A549 (cell line): ENCODE results near the gene DCP1A. TPM values are rescaled to one million over a fixed set of nuclear protein-coding genes. Genes with fewer than 3 reads are reported as not detected.
A peak's percentile ranks its signal among the peaks of the same experiment; 100 is the strongest.

Experiments used
- ATAC-seq, 2 experiments: fragments of 200-7000 bp in 1 of 2; fragments of >200 bp in 1 of 2; cut with Nextera tagmentation in 1 of 2; cut with Tn5 transposase in 1 of 2; 3 replicates each; pipeline versions ENCODE4 v1.8.0 to v1.9.1; 2018 to 2020; ENCODE audit warnings: mild to moderate bottlenecking in 1 of 2, moderate library complexity in 1 of 2
- CTCF ChIA-PET: fragments of 300-600 bp; sonication (Branson Sonifier 250); formaldehyde crosslinking; extraction: SDS; loops from one replicate; lab custom pipeline; 2021; ENCODE audit warnings: antibody characterized with exemption, inconsistent platforms; lab: Yijun Ruan, JAX
- POLR2A ChIA-PET: fragments of 350-600 bp; formaldehyde crosslinking; extraction: SDS; loops from one replicate; lab custom pipeline; 2021; ENCODE audit warnings: antibody characterized with exemption, inconsistent platforms; lab: Yijun Ruan, JAX
- DNase-seq, 2 experiments: peaks; one replicate each; pipeline versions ENCODE4 v3.0.0 to v3.0.0-alpha.2; 2011 to 2016; ENCODE audit warnings: low read depth in 1 of 2, low spot score in 1 of 2
- FAIRE-seq: peaks from 2 replicates; lab custom pipeline; 2011; peaks lifted over from hg19 to GRCh38; lab: Jason Lieb, UNC
- H3K27ac ChIP-seq, 2 experiments: fragments of >200 bp; sonication (Bioruptor Twin); formaldehyde crosslinking; 3 replicates each; pipeline ENCODE4 v1.5.1; 2016 to 2017
- H3K4me1 ChIP-seq: fragments of >200 bp; sonication (Bioruptor Twin); formaldehyde crosslinking; 3 replicates; pipeline ENCODE4 v1.6.1; 2016
- H3K4me2 ChIP-seq: fragments of >200 bp; sonication (Bioruptor Twin); formaldehyde crosslinking; 3 replicates; pipeline ENCODE4 v1.6.1; 2016
- H3K4me3 ChIP-seq: fragments of >200 bp; sonication (Bioruptor Twin); formaldehyde crosslinking; 3 replicates; pipeline ENCODE4 v1.5.1; 2016
- H3K9me3 ChIP-seq: fragments of >200 bp; sonication (Bioruptor Twin); formaldehyde crosslinking; 3 replicates; pipeline ENCODE4 v1.6.1; 2016
- CBX2 ChIP-seq: fragments of 200-600 bp; sonication (generic); IDR thresholded peaks from 2 replicates; pipeline ENCODE4 v1.6.1; 2016; ENCODE audit warnings: low read depth, mild to moderate bottlenecking, borderline replicate concordance
- CHD4 ChIP-seq: fragments of 200-600 bp; sonication (generic); IDR thresholded peaks from 2 replicates; pipeline ENCODE4 v1.6.1; 2016; ENCODE audit warnings: antibody characterized with exemption, mild to moderate bottlenecking, borderline replicate concordance
- FOSL2 ChIP-seq, 2 experiments: fragments of 450-650 bp in 1 of 2; fragments of >200 bp in 1 of 2; sonication (Bioruptor Twin) in 1 of 2; formaldehyde crosslinking; IDR thresholded peaks; 2 replicates each; pipeline versions ENCODE4 v1.5.0 to v1.6.1; 2016 to 2020; ENCODE audit warnings: mild to moderate bottlenecking in 1 of 2, moderate library complexity in 1 of 2
- FOXS1 ChIP-seq: fragments of 250-450 bp; sonication (Bioruptor Pico); IDR thresholded peaks from 2 replicates; pipeline ENCODE4 v1.5.0; 2020; ENCODE audit warnings: mild to moderate bottlenecking, moderate library complexity
- HDAC2 ChIP-seq: fragments of 200-600 bp; sonication (generic); IDR thresholded peaks from 2 replicates; pipeline ENCODE4 v1.6.1; 2016
- HEYL ChIP-seq: fragments of 250-450 bp; sonication (Bioruptor Pico); IDR thresholded peaks from 2 replicates; pipeline ENCODE4 v1.8.0; 2021; ENCODE audit warnings: mild to moderate bottlenecking, moderate library complexity
- JUNB ChIP-seq: fragments of >200 bp; sonication (Bioruptor Twin); formaldehyde crosslinking; IDR thresholded peaks from 2 replicates; pipeline ENCODE4 v1.6.1; 2016
- KDM1A ChIP-seq: fragments of 200-600 bp; sonication (generic); IDR thresholded peaks from 2 replicates; pipeline ENCODE4 v1.6.1; 2016; ENCODE audit warnings: low read depth, mild to moderate bottlenecking
- MAFK ChIP-seq: fragments of 450-650 bp; IDR thresholded peaks from 2 replicates; pipeline ENCODE4 v1.6.1; 2014; ENCODE audit not compliant: partially characterized antibody
- MAZ ChIP-seq: fragments of 150-350 bp; IDR thresholded peaks from 2 replicates; pipeline ENCODE4 v1.6.1; 2014; ENCODE audit warnings: antibody characterized with exemption, low read depth, low read length, borderline replicate concordance
- NFE2L2 ChIP-seq: fragments of 150-350 bp; conservative IDR thresholded peaks from 2 replicates; pipeline ENCODE4 v1.6.1; 2014; ENCODE audit warnings: low read length
- NPAS2 ChIP-seq: fragments of 250-450 bp; sonication (Bioruptor Pico); IDR thresholded peaks from 2 replicates; pipeline ENCODE4 v1.8.0; 2022; ENCODE audit warnings: mild to moderate bottlenecking, moderate library complexity, borderline replicate concordance
- NR3C1 ChIP-seq: fragments of >200 bp; sonication (Bioruptor Twin); formaldehyde crosslinking; IDR thresholded peaks from 3 replicates; pipeline ENCODE4 v1.6.1; 2017
- PHF8 ChIP-seq: fragments of 200-600 bp; sonication (generic); IDR thresholded peaks from 2 replicates; pipeline ENCODE4 v1.6.1; 2016; ENCODE audit warnings: low read depth, mild to moderate bottlenecking, antibody characterized with exemption, moderate library complexity, borderline replicate concordance
- RFX5 ChIP-seq: fragments of 450-650 bp; IDR thresholded peaks from 2 replicates; pipeline ENCODE4 v1.7.1; 2014; ENCODE audit warnings: antibody characterized with exemption, mild to moderate bottlenecking, moderate library complexity
- RNF2 ChIP-seq: fragments of 200-600 bp; sonication (generic); IDR thresholded peaks from 2 replicates; pipeline ENCODE4 v1.6.1; 2016; ENCODE audit warnings: low read depth, mild to moderate bottlenecking, antibody characterized with exemption, moderate library complexity, borderline replicate concordance
- ZC3H11A ChIP-seq: fragments of 450-650 bp; IDR thresholded peaks from 2 replicates; pipeline ENCODE4 v1.6.1; 2014; ENCODE audit warnings: antibody characterized with exemption, mild to moderate bottlenecking
- ZFP36 ChIP-seq: fragments of 450-650 bp; IDR thresholded peaks from 2 replicates; pipeline ENCODE4 v1.6.1; 2014; ENCODE audit warnings: borderline replicate concordance; ENCODE audit not compliant: partially characterized antibody
- ZSCAN20 ChIP-seq: fragments of 250-450 bp; sonication (Bioruptor Pico); IDR thresholded peaks from 2 replicates; pipeline ENCODE4 v1.8.0; 2022; ENCODE audit warnings: mild to moderate bottlenecking, moderate library complexity
- WGBS: methylation state at CpG from one replicate; pipeline ENCODE4 v1.1.6; 2017; ENCODE audit errors: missing lambda C conversion rate; 5-methylcytosine and 5-hydroxymethylcytosine counted together
- polyA plus RNA-seq, 4 experiments: library from polyadenylated mRNA; depleted of rRNA in 3 of 4; stranded (reverse); fragments of >200 nt; fragmentation: RNase III in 1 of 4; extraction: RNeasy Plus Mini Kit Qiagen cat#74134 plus additional on column Dnase treatment in 1 of 4; gene quantifications; 2 replicates in 3 of 4; 3 replicates in 1 of 4; pipeline ENCODE4 v1.2.3, GENCODE V29; 2011 to 2017
- TF ChIP-seq, protein P1 (sequence below): fragments of 450-650 bp; IDR thresholded peaks from 2 replicates; pipeline ENCODE4 v1.6.1; 2014; ENCODE audit warnings: antibody characterized with exemption
- TF ChIP-seq, protein P2 (sequence below): fragments of >200 bp; sonication (Bioruptor Twin); formaldehyde crosslinking; IDR thresholded peaks from 2 replicates; pipeline ENCODE4 v1.6.1; 2016
- TF ChIP-seq, protein P3 (sequence below): IDR thresholded peaks from 2 replicates; pipeline ENCODE4 v1.6.1; 2012
- TF ChIP-seq, protein P4 (sequence below): fragments of 250-450 bp; sonication (Bioruptor Pico); IDR thresholded peaks from 2 replicates; pipeline ENCODE4 v1.5.0; 2021; ENCODE audit warnings: mild to moderate bottlenecking, moderate library complexity, borderline replicate concordance

DCP1A gene
- polyA plus RNA-seq, 2 of the 4 experiments (the other 2 are of a cell fraction) = 7.3 to 27.4 TPM

DNA sequence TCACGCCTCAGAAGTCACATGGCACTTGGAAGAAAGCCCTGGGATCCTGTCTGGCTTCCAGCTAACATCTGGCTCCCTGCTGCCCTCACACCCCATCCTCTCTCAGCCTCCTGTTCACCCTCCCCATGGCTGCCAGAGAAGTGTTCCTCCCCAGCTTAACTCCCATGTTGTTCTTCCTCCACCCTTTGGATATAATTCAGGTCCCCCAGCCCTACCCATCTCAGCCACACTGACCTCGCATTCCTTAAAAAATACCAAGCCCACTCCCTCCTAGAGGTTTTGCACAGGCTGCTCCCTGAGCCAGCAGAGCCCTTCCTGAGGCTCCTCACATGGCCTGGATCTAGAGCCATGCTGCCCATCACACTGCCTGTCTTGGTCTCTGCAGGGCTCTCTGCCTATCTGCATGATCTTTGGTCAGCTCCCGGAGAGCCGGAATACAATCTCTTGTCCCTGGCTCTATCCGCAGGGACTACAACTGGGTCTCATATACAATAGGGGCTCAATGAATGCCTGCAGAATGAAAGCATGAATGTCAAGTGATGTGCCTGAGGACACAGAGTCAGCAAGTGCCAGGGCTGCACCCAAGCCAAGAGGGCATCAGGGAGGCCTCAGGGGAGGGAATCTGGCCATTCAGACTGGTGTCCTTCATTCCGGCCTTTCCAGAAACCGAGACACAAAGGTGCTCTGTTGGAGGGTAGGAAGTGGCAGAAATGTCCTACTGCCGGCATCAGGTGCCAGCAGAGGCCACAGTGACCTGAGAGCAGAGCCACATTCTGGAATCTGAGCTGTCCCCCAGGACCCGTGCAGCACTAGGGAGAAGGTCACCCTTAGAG is 87.7 kb downstream of the DCP1A start:
- no peaks in the 10 kb centered on the region for H3K9me3 ChIP-seq
- H3K4me1 ChIP-seq = peaks cover 39% of the 10 kb centered on the region
- ChIA-PET CTCF (interaction anchor here (0.9 to 1.4 kb wide), 2 partner anchors 11 to 40 kb away, joined by 4 to 5 read pairs; no protein-coding TSS in a partner anchor), POLR2A (no interaction called here)
- H3K4me2 ChIP-seq = no peak overlapping the region
- no peak for DNase-seq
- TF ChIP-seq CHD4 (no peak), NPAS2 (no peak), NFE2L2 (no peak), NR3C1 (no peak), ZSCAN20 (CRISPR knock-in tag) (no peak), FOXS1 (CRISPR knock-in tag) (no peak), MAFK (no peak), MAZ (no peak), FOSL2 (IDR thresholded peaks at IDR 0.05) (no peak), FOSL2 (CRISPR knock-in tag; IDR thresholded peaks at IDR 0.05) (no peak), ZC3H11A (no peak), ZFP36 (no peak)
- TF ChIP-seq, protein P1, sequence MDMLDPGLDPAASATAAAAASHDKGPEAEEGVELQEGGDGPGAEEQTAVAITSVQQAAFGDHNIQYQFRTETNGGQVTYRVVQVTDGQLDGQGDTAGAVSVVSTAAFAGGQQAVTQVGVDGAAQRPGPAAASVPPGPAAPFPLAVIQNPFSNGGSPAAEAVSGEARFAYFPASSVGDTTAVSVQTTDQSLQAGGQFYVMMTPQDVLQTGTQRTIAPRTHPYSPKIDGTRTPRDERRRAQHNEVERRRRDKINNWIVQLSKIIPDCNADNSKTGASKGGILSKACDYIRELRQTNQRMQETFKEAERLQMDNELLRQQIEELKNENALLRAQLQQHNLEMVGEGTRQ = no peak
- TF ChIP-seq, protein P2, sequence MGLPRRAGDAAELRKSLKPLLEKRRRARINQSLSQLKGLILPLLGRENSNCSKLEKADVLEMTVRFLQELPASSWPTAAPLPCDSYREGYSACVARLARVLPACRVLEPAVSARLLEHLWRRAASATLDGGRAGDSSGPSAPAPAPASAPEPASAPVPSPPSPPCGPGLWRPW = no peak
- TF ChIP-seq, protein P3, sequence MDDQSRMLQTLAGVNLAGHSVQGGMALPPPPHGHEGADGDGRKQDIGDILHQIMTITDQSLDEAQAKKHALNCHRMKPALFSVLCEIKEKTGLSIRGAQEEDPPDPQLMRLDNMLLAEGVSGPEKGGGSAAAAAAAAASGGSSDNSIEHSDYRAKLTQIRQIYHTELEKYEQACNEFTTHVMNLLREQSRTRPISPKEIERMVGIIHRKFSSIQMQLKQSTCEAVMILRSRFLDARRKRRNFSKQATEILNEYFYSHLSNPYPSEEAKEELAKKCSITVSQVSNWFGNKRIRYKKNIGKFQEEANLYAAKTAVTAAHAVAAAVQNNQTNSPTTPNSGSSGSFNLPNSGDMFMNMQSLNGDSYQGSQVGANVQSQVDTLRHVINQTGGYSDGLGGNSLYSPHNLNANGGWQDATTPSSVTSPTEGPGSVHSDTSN = no peak
- TF ChIP-seq, protein P4, sequence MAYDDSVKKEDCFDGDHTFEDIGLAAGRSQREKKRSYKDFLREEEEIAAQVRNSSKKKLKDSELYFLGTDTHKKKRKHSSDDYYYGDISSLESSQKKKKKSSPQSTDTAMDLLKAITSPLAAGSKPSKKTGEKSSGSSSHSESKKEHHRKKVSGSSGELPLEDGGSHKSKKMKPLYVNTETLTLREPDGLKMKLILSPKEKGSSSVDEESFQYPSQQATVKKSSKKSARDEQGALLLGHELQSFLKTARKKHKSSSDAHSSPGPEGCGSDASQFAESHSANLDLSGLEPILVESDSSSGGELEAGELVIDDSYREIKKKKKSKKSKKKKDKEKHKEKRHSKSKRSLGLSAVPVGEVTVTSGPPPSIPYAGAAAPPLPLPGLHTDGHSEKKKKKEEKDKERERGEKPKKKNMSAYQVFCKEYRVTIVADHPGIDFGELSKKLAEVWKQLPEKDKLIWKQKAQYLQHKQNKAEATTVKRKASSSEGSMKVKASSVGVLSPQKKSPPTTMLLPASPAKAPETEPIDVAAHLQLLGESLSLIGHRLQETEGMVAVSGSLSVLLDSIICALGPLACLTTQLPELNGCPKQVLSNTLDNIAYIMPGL = no peak
- TF ChIP-seq, all 56 proteins: peak for 0
- ATAC-seq = 0 out of 6 replicates have a peak, but pooled peaks of 1 of the 2 experiments have one; percentile 4
- 86% methylated on average over 7 of the region's 9 CpGs for WGBS
- peak overlapping the region; percentile 99 to 100; a peak in 5 of 6 replicates for H3K27ac ChIP-seq
- FAIRE-seq = no peak
- no peak overlapping the region for H3K4me3 ChIP-seq

DNA sequence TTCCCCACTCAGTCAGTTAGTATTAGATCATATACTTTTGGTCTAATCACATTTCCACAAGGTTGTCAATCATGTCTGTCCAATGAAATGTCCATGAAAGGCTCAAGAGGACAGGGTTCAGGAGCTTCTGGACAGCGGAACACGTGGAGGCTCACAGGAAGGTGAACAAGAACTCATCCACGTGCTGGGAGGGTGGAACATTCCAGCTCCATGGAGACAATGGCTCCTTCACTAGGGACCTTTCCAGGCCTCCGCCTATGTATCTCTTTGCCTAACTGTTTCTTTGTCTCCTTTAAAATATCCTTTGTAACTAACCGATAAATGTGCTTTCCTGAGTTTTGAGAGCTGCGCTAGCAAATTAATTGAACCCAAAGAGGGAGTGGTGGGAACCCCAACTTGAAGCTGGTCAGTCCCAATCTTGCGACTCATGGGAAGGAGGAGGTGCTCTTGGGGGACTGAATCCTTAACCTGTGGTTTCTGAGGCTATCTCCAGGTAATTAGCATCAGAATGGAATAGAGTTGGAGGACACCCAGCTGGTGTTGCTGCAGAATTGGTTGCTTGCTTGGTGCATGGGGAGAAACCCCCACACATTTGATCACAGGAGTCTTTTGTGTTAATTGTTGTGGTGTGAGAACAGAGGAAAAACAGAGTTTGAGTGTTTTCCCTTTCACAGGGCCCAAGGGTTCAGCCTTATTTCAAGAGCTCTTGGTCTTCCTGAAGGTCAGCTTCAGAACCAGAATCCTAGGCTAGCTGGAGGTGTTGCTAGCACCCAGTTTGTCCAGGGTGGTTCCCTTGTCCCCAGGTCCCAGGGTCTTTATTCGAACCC is 88.5 kb downstream of the DCP1A start:
- H3K27ac ChIP-seq = peak overlapping the region; percentile 99 to 100
- no peaks in the 10 kb centered on the region for H3K9me3 ChIP-seq
- no peak for DNase-seq
- H3K4me3 ChIP-seq = no peak overlapping the region
- peaks cover 38% of the 10 kb centered on the region for H3K4me1 ChIP-seq
- CTCF ChIA-PET = interaction anchor here (0.8 to 1.4 kb wide), 3 partner anchors 12 to 39 kb away, joined by 3 to 5 read pairs (median 4); no protein-coding TSS in a partner anchor
- ATAC-seq = no peak
- TF ChIP-seq RFX5 = no peak
- TF ChIP-seq JUNB = no peak
- no peak for TF ChIP-seq CBX2
- TF ChIP-seq RNF2 = no peak
- TF ChIP-seq HDAC2 = no peak
- no peak for TF ChIP-seq FOSL2 (IDR thresholded peaks at IDR 0.05)
- TF ChIP-seq FOSL2 (CRISPR knock-in tag; IDR thresholded peaks at IDR 0.05) = no peak
- TF ChIP-seq, protein P3 = no peak
- TF ChIP-seq PHF8 = no peak
- TF ChIP-seq NFE2L2 = no peak
- no peak for TF ChIP-seq HEYL (CRISPR knock-in tag)
- no peak for TF ChIP-seq KDM1A
- TF ChIP-seq, all 56 proteins: peak for 0
- H3K4me2 ChIP-seq = no peak overlapping the region
- no peak for FAIRE-seq
- POLR2A ChIA-PET = no interaction called here
- 82% methylated on average over 8 of the region's 8 CpGs for WGBS
